ENCODE measurements around the gene HAPLN1. TPM values are rescaled to one million over a fixed set of nuclear protein-coding genes. Genes with fewer than 3 reads are reported as not detected.

Gene HAPLN1
- total RNA-seq, 1 donor from 2014 or later: not detected

DNA sequence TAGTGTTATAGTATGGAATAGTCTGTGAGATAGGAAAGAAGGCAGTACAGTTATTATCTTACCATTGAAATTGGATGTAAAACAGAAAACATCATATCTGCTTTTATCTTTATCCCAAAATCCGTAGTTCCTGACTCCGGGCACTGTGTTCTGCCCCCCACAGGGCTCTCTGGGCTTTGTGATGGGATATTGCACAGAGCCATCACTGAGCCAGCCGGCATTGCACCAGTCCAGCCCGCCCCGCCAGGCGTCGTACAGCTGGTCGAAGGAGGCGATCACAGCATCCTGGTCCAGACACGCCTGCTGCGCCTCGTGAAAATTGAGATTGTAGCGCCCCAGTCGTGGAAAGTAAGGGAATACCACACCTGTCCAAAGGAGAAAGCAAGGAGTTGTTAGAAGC, 76.4 kb downstream of the HAPLN1 start:
- intact Hi-C loops (cut with micrococcal nuclease): no loop called here

DNA sequence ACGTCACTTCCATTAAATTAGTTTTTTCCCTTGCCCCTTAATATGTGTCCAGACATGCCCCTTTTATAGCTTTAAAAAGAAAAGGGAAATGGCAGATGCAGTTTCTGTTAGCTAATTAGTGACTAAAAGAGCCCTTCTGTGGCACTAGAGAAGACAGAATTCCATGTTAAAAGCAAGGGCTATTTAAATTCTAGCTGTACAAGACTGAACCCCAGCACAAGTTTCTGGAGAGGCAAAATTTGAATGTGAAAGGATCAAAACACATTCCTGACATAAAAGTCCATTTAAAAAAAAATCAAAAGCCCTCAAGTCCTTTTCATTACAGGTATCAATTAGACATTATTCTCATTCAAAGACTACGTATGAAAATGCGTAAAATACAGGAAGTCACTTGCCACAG, 78.7 kb downstream of the HAPLN1 start:
- intact Hi-C loops (cut with micrococcal nuclease): no loop called here

DNA sequence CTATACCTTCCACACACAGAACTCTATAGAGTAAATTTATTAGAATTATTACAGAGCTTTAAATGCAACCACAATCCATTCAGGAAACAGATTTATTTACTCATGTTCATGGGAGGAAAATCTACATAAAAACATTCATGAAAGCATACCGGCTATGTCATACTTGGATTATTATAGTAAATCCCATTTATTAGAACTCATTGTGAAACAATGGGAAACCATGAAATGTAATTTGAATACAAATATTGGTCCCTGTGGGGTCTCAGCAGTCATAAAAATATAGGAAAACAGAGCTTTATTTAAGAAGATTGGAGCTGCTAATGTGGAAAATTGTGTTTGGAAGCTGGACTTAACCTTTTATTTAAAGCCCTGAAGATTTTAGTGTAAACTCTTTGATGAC, 80.7 kb downstream of the HAPLN1 start:
- intact Hi-C loops (cut with micrococcal nuclease): no loop called here

DNA sequence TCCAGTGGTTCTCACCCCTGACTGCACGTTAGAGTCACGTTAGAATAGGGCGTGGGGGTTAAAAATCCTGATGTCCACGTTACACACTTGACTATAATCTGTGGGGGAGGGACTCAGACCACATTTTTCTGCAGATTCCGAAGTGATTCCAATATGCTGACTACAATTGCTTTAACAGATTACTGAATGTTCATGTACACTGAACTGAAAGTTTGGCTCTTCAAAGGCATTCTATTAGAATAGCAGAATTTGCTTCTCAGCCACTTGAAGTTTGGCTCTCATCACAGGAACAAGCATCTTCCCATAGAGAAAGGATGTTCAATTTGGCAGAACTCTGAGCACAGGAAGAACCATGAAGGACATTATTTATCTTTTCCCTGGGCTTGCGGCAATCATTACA, 84.5 kb downstream of the HAPLN1 start:
- intact Hi-C loops (cut with micrococcal nuclease): no loop called here

- intact Hi-C loops (cut with micrococcal nuclease): no loop called here
Observed at GRCh38 chr5:83633285-83633684, 87.4 kb downstream of the HAPLN1 start.

DNA sequence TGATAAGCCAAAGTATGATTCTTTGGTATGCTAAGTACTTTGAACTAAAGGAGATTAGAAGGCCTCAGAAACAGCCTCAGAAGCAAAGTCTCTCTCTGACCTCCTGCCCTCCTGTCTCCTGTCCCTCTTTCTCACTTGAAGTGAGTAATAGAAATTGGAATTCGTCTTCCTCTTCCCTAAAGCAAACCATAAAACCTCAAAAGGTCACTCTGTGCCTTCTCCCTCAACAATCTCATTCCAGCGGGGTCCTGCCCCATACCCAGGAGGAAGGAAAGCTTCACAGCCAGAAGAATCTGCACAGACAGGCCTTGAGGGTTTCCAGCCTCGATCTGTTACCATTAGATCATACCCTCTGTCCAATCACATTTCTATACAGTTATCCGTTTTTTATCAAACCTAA, 87.8 kb downstream of the HAPLN1 start:
- intact Hi-C loops (cut with micrococcal nuclease): no loop called here

DNA sequence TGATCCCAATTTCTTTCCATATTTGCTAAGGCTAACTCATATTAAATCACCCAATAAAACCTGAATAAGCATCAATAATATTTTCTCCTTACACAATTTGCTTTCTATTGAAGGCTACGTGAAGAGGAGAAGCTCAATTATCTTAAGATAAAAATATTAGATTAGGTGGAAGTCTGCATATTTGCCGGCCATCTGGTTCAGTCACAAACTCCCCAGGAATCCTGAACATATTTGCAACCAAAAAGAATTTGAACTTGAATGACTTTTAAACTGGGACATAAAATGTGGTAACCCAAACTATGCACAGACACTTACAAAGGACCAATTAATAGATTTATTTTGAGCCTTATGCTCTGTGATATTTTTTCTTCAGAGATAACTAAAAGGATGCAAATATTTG, 92.3 kb downstream of the HAPLN1 start:
- intact Hi-C loops (cut with micrococcal nuclease): no loop called here

DNA sequence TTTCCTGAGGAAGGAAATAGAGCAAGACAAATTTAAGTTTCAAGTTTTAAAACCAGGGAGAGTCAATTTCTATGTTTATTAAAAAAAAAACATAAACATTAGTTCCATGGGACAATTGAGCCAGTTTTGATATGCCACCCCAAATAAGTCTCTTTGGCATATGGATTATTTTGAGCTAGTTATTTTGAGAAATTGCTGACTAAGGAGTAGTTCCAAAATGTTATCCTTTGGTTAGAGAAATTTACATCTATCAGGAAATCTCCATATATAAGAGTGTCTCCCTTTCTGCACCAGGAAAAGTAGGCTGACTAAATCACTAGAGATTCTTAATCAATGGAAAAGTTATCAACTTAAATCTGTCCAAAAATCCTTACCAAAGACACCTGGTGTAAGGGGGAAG, 105.8 kb downstream of the HAPLN1 start:
- intact Hi-C loops (cut with micrococcal nuclease): no loop called here

GRCh38 chr5:83608122-83608521, 112.5 kb downstream of the HAPLN1 start:
- intact Hi-C loops (cut with micrococcal nuclease): no loop called here

- intact Hi-C loops (cut with micrococcal nuclease): no loop called here
Observed at GRCh38 chr5:83595217-83595616, 125.4 kb downstream of the HAPLN1 start.

GRCh38 chr5:83590966-83591365, 129.7 kb downstream of the HAPLN1 start:
- intact Hi-C loops (cut with micrococcal nuclease): no loop called here

DNA sequence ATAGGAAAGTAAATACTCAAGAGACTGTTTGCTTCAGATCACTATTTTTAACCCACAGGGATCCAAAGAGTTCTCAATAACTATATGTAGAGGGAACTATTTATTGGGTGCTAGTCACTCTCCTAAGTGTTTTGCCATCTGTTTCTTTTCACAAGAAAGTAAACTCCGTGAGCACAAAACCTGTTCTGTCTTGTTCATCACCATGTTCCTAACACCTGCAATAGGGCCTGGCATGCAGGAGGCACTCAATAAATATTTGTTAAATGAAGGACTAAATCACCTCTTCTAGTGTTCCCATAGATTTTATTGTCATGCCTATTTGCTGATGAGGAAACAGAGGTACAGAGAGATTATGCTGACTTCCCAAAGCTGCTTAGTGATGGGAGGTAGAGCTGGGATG, 130.9 kb downstream of the HAPLN1 start:
- intact Hi-C loops (cut with micrococcal nuclease): no loop called here

Other genes with a start within 250 kb of the HAPLN1 start
- gene VCAN, start 249.1 kb downstream of the HAPLN1 start, total RNA-seq: not detected in 2 replicates